H1 (cell line): ENCODE results near the gene ASPG. TPM values are rescaled to one million over a fixed set of nuclear protein-coding genes. Genes with fewer than 3 reads are reported as not detected.

Experiments
- CTCF ChIA-PET: fragments of 300-600 bp; sonication (Branson Sonifier 250); formaldehyde crosslinking; loops from one replicate; lab custom pipeline; 2021; ENCODE audit not compliant: partially characterized antibody; lab: Charles Lee
- POLR2A ChIA-PET: fragments of 300-600 bp; sonication (Branson Sonifier 250); formaldehyde crosslinking; loops from one replicate; lab custom pipeline; 2021; ENCODE audit warnings: inconsistent platforms; ENCODE audit not compliant: partially characterized antibody; lab: Charles Lee
- DNase-seq, 2 experiments: peaks; one replicate each; pipeline versions ENCODE4 v3.0.0 to v3.0.0-alpha.2; 2010 to 2022; ENCODE audit warnings: low spot score in 2 of 2, low read depth in 1 of 2, mixed read lengths in 1 of 2
- FAIRE-seq: peaks from 2 replicates; lab custom pipeline; 2011; peaks lifted over from hg19 to GRCh38; lab: Jason Lieb, UNC
- H2AFZ ChIP-seq: 2 replicates; pipeline ENCODE4 v1.8.1; 2012; ENCODE audit warnings: low read length, inconsistent platforms
- H2AK5ac ChIP-seq: 2 replicates; pipeline ENCODE4 v1.6.1; 2013; ENCODE audit warnings: low read depth, low read length
- H2BK120ac ChIP-seq: replicated peaks from 2 replicates; pipeline ENCODE3; 2013; ENCODE audit warnings: low read depth, low read length, inconsistent platforms
- H2BK12ac ChIP-seq: 2 replicates; pipeline ENCODE4 v1.6.1; 2013; ENCODE audit warnings: low read depth, low read length
- H2BK15ac ChIP-seq: 2 replicates; pipeline ENCODE4 v1.6.1; 2013; ENCODE audit warnings: low read length
- H2BK20ac ChIP-seq: 2 replicates; pipeline ENCODE4 v1.6.1; 2013; ENCODE audit warnings: low read length
- H2BK5ac ChIP-seq: 2 replicates; pipeline ENCODE4 v1.6.1; 2013; ENCODE audit warnings: low read depth, low read length
- H3K14ac ChIP-seq: 2 replicates; pipeline ENCODE4 v1.6.1; 2013; ENCODE audit warnings: inconsistent platforms; ENCODE audit not compliant: insufficient read length
- H3K18ac ChIP-seq: 2 replicates; pipeline ENCODE4 v1.6.1; 2013; ENCODE audit warnings: low read length; ENCODE audit errors: extremely low read depth
- H3K23ac ChIP-seq: 2 replicates; pipeline ENCODE4 v1.6.1; 2013; ENCODE audit warnings: inconsistent platforms; ENCODE audit not compliant: insufficient read length
- H3K23me2 ChIP-seq: 2 replicates; pipeline ENCODE4 v1.6.1; 2013; ENCODE audit warnings: low read depth, low read length
- H3K27ac ChIP-seq: 2 replicates; pipeline ENCODE4 v1.6.1; 2011; ENCODE audit warnings: low read depth, low read length, inconsistent platforms
- H3K27me3 ChIP-seq, 4 experiments: replicated peaks in 1 of 4; 1 replicate in 1 of 4; 2 replicates in 3 of 4; pipeline versions ENCODE4 v1.6.1 to v1.8.1; 2011 to 2013; ENCODE audit warnings: low read length in 3 of 4, mild to moderate bottlenecking in 3 of 4, inconsistent platforms in 2 of 4, mixed read lengths in 2 of 4, moderate library complexity in 1 of 4; ENCODE audit not compliant: control insufficient read depth in 3 of 4, insufficient read depth in 3 of 4; ENCODE audit errors: extremely low read depth in 1 of 4
- H3K36me3 ChIP-seq, 4 experiments: 2 replicates each; pipeline versions ENCODE4 v1.6.1 to v1.8.1; 2011 to 2013; ENCODE audit warnings: mild to moderate bottlenecking in 4 of 4, low read length in 3 of 4, moderate library complexity in 2 of 4, control low read depth in 1 of 4, inconsistent platforms in 1 of 4; ENCODE audit not compliant: insufficient read depth in 4 of 4, control insufficient read depth in 2 of 4
- H3K4ac ChIP-seq: replicated peaks from 2 replicates; pipeline ENCODE3; 2013; ENCODE audit warnings: low read length, low read depth, mixed read lengths, inconsistent platforms; ENCODE audit not compliant: insufficient read length
- H3K4me1 ChIP-seq, 4 experiments: replicated peaks in 1 of 4; 1 replicate in 1 of 4; 2 replicates in 3 of 4; pipeline versions ENCODE4 v1.6.1 to v1.8.1; 2011 to 2013; ENCODE audit warnings: low read length in 3 of 4, inconsistent platforms in 2 of 4, mixed read lengths in 1 of 4; ENCODE audit not compliant: insufficient read depth in 4 of 4, control insufficient read depth in 3 of 4
- H3K4me2 ChIP-seq, 2 experiments: 2 replicates each; pipeline versions ENCODE4 v1.6.1 to v1.8.1; 2011 to 2013; ENCODE audit warnings: low read depth in 2 of 2, low read length in 2 of 2, control low read depth in 1 of 2, inconsistent platforms in 1 of 2, mild to moderate bottlenecking in 1 of 2; ENCODE audit not compliant: insufficient read depth in 1 of 2
- H3K4me3 ChIP-seq, 4 experiments: fragments of 200-600, 300-600 bp in 1 of 4; sonication (generic), shearing (Covaris generic), sonication (Bioruptor Twin) in 1 of 4; 2 replicates each; pipeline versions ENCODE4 v1.5.1 to v1.8.1; 2011 to 2016; ENCODE audit warnings: low read length in 4 of 4, low read depth in 3 of 4, control low read depth in 2 of 4, inconsistent platforms in 2 of 4, mild to moderate bottlenecking in 2 of 4, mixed read lengths in 1 of 4, moderate library complexity in 1 of 4; ENCODE audit not compliant: insufficient read depth in 2 of 4; ENCODE audit errors: extremely low read depth in 1 of 4
- H3K56ac ChIP-seq: replicated peaks from 2 replicates; pipeline ENCODE3; 2013; ENCODE audit warnings: low read depth, mild to moderate bottlenecking, mixed read lengths, low read length, inconsistent platforms; ENCODE audit not compliant: insufficient read length
- H3K79me1 ChIP-seq: 2 replicates; pipeline ENCODE4 v1.6.1; 2013; ENCODE audit warnings: low read depth, low read length, control low read depth
- H3K79me2 ChIP-seq, 2 experiments: 2 replicates each; pipeline versions ENCODE4 v1.6.1 to v1.8.1; 2012 to 2013; ENCODE audit warnings: low read length in 2 of 2, mild to moderate bottlenecking in 2 of 2, inconsistent platforms in 1 of 2; ENCODE audit not compliant: insufficient read depth in 2 of 2, control insufficient read depth in 1 of 2
- H3K9ac ChIP-seq, 4 experiments: replicated peaks in 1 of 4; 1 replicate in 1 of 4; 2 replicates in 3 of 4; pipeline versions ENCODE4 v1.6.1 to v1.8.1; 2011 to 2013; ENCODE audit warnings: low read depth in 3 of 4, low read length in 3 of 4, control low read depth in 2 of 4, mild to moderate bottlenecking in 2 of 4, moderate library complexity in 2 of 4, inconsistent platforms in 1 of 4; ENCODE audit errors: extremely low read depth in 1 of 4
- H3K9me3 ChIP-seq, 2 experiments: 2 replicates each; pipeline versions ENCODE4 v1.6.1 to v1.8.1; 2012 to 2013; ENCODE audit warnings: mild to moderate bottlenecking in 2 of 2, moderate library complexity in 2 of 2, control low read depth in 1 of 2, inconsistent platforms in 1 of 2, low read depth in 1 of 2, low read length in 1 of 2, mixed read lengths in 1 of 2; ENCODE audit not compliant: insufficient read depth in 2 of 2
- H4K20me1 ChIP-seq, 2 experiments: replicated peaks in 1 of 2; 2 replicates each; pipeline versions ENCODE3 to v1.8.1; 2011 to 2013; ENCODE audit warnings: inconsistent platforms in 2 of 2, low read length in 2 of 2, mild to moderate bottlenecking in 1 of 2; ENCODE audit not compliant: insufficient read depth in 2 of 2, control insufficient read depth in 1 of 2
- H4K5ac ChIP-seq: 2 replicates; pipeline ENCODE4 v1.6.1; 2013; ENCODE audit warnings: low read length, low read depth, mixed read lengths, inconsistent platforms; ENCODE audit not compliant: insufficient read length
- H4K8ac ChIP-seq: 2 replicates; pipeline ENCODE4 v1.8.0; 2013; ENCODE audit warnings: mild to moderate bottlenecking, moderate library complexity, low read length, inconsistent platforms; ENCODE audit not compliant: insufficient read depth; ENCODE audit errors: extremely low read depth
- H4K91ac ChIP-seq: replicated peaks from 2 replicates; pipeline ENCODE3; 2013; ENCODE audit warnings: low read length, mixed read lengths, inconsistent platforms; ENCODE audit not compliant: insufficient read length
- BCL11A ChIP-seq, 2 experiments: IDR thresholded peaks; one replicate each; pipeline ENCODE4 v1.6.1; 2011; ENCODE audit warnings: low read depth in 2 of 2, low read length in 2 of 2, mild to moderate bottlenecking in 2 of 2
- CBX8 ChIP-seq: fragments of 300-800, 300-1000 bp; sonication (generic); IDR thresholded peaks from 2 replicates; pipeline ENCODE4 v1.7.1; 2016; ENCODE audit warnings: low read depth, low read length, borderline replicate concordance
- CEBPB ChIP-seq: IDR thresholded peaks from 2 replicates; pipeline ENCODE4 v1.6.1; 2012; ENCODE audit warnings: low read depth, low read length
- CHD1 ChIP-seq: IDR thresholded peaks from 2 replicates; pipeline ENCODE4 v1.6.1; 2012; ENCODE audit warnings: low read depth, low read length, improper control_type of control experiment
- HDAC6 ChIP-seq: IDR thresholded peaks from one replicate; pipeline ENCODE4 v1.7.1; 2012; ENCODE audit warnings: low read depth, mild to moderate bottlenecking, inconsistent platforms, low read length, moderate library complexity
- RBBP5 ChIP-seq: IDR thresholded peaks from 2 replicates; pipeline ENCODE4 v1.7.1; 2012; ENCODE audit warnings: low read depth, mild to moderate bottlenecking, inconsistent platforms, low read length, moderate library complexity, borderline replicate concordance
- SIN3A ChIP-seq, 2 experiments: IDR thresholded peaks in 1 of 2; conservative IDR thresholded peaks in 1 of 2; 2 replicates each; pipeline ENCODE4 v1.6.1; 2011 to 2012; ENCODE audit warnings: low read length in 2 of 2, improper control_type of control experiment in 1 of 2, low read depth in 1 of 2, mild to moderate bottlenecking in 1 of 2
- SIX5 ChIP-seq: IDR thresholded peaks from 2 replicates; pipeline ENCODE4 v1.6.1; 2011; ENCODE audit warnings: mild to moderate bottlenecking, low read depth, low read length
- SRF ChIP-seq: IDR thresholded peaks from 2 replicates; pipeline ENCODE4 v1.6.1; 2011; ENCODE audit warnings: mild to moderate bottlenecking, low read depth, low read length, moderate library complexity
- WGBS, 2 experiments: shearing (Covaris generic) in 1 of 2; methylation state at CpG; one replicate each; pipeline versions ENCODE4 v1.1.6 to v1.1.7; 2013 to 2015; ENCODE audit warnings: low lambda C conversion rate in 2 of 2, mixed read lengths in 2 of 2, inconsistent platforms in 1 of 2, low coverage in 1 of 2, missing lambda C conversion rate in 1 of 2; ENCODE audit not compliant: insufficient replicate concordance in 2 of 2, insufficient coverage in 1 of 2, insufficient read length in 1 of 2; ENCODE audit errors: extremely low coverage in 1 of 2, missing lambda C conversion rate in 1 of 2; 5-methylcytosine and 5-hydroxymethylcytosine counted together
- polyA plus RNA-seq, 7 experiments: library from polyadenylated mRNA; depleted of rRNA in 3 of 7; stranded (reverse) in 5 of 7; unstranded in 2 of 7; fragments of >200 nt in 5 of 7; fragments of 200-250 nt in 2 of 7; gene quantifications; 1 replicate in 5 of 7; 2 replicates in 1 of 7; 4 replicates in 1 of 7; pipeline versions ENCODE4 v1.2.1 to v1.2.3, GENCODE V29; 2011 to 2013; ENCODE audit warnings: missing spikeins in 2 of 7, mixed read lengths in 2 of 7
- total RNA-seq: library from RNA; stranded (reverse); fragmentation: NEBNext Ultra II Directional; extraction: Animal tissue kit (Norgen Biotek cat#: 25700); gene quantifications from 2 replicates; pipeline ENCODE4 v1.2.1, GENCODE V29; 2021
- TF ChIP-seq, protein P1 (sequence below): IDR thresholded peaks from 2 replicates; pipeline ENCODE4 v1.6.1; 2011; ENCODE audit warnings: low read depth, mild to moderate bottlenecking, low read length; ENCODE audit not compliant: insufficient read depth
- TF ChIP-seq, protein P2 (sequence below): IDR thresholded peaks from 2 replicates; pipeline ENCODE4 v1.6.1; 2012; ENCODE audit warnings: low read length, inconsistent platforms

Gene ASPG
- total and polyA plus RNA-seq, 2 of the 8 experiments (the other 6 are each of a cell fraction or from before 2014, with no cell fraction given): 0.34 to 0.59 TPM

DNA sequence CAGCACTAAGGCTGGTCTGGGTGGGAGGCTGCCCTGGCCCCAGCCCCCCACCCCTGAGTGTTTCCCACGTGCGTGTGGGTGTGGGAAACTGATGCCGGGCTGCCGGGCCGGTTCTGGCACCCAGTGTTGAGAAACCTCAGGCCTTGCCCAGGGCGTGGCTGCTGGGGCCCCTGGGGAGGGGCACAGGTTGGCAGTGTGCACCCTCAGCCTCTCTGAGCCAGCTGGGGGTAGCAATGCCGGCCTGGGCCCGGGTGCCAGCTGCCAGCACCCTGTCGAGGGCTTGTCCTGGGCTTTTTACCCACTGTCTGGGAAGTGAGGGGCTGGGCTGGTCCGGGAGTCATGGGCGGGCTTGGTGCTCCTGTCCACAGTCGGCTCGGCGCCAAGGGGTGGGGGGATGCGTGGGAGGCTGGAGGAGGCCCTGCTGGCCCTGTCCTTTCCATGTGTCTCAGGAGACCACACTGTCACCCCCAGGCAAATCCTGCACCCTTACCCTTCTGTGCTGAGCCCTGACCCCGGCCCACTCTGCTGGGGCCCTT, 15.7 kb downstream of the ASPG start:
- Histone ChIP-seq H3K23me2 (no peaks in the 10 kb centered on the region), H3K4me3 (no peak overlapping the region), H3K4me2 (no peak overlapping the region), H3K79me2 (no peaks in the 10 kb centered on the region), H3K23ac (no peak overlapping the region), H3K14ac (no peak overlapping the region), H3K9ac (no peak overlapping the region), H3K56ac (no peak overlapping the region), H2BK5ac (no peak overlapping the region), H2BK120ac (no peak overlapping the region), H2AK5ac (no peak overlapping the region), H2AFZ (no peak overlapping the region), H2BK20ac (no peak overlapping the region), H3K9me3 (no peaks in the 10 kb centered on the region), H4K5ac (no peak overlapping the region), H3K18ac (no peak overlapping the region), H3K4me1 (no peaks in the 10 kb centered on the region), H2BK12ac (no peak overlapping the region), H4K20me1 (no peaks in the 10 kb centered on the region), H3K36me3 (no peaks in the 10 kb centered on the region), H3K79me1 (no peaks in the 10 kb centered on the region), H3K27me3 (no peaks in the 10 kb centered on the region; a peak in 3 of 7 replicates), H2BK15ac (no peak overlapping the region), H3K4ac (no peak overlapping the region), H4K8ac (no peak overlapping the region), H4K91ac (no peak overlapping the region), H3K27ac (no peak overlapping the region)
- CTCF ChIA-PET: interaction anchor here (0.8 to 1.9 kb wide), 3 partner anchors 9 to 28 kb away, joined by 3 to 5 read pairs (median 4); no protein-coding TSS in a partner anchor
- DNase-seq (no peak), FAIRE-seq (no peak)
- POLR2A ChIA-PET: interaction anchor here (0.6 kb wide), 1 partner anchor 889 kb away, joined by 4 read pairs; no protein-coding TSS in a partner anchor
- WGBS, 2 experiments: 88% methylated on average over 12 of the region's 16 CpGs; no CpG with 5 or more reads in 1 of the 2 experiments
- TF ChIP-seq RBBP5 (no peak), SIN3A (conservative IDR thresholded peaks at IDR 0.05 in 1 of 2, IDR thresholded peaks at IDR 0.05 in 1 of 2; ENCODE audit: low read depth in 1 of 2, low read length in 2 of 2) (no peak), SRF (no peak), CBX8 (no peak), SIX5 (no peak), CEBPB (no peak), HDAC6 (no peak), CHD1 (no peak), BCL11A (IDR thresholded peaks at IDR 0.05; ENCODE audit: low read depth in 2 of 2, low read length in 2 of 2) (no peak)
- TF ChIP-seq, protein P1, sequence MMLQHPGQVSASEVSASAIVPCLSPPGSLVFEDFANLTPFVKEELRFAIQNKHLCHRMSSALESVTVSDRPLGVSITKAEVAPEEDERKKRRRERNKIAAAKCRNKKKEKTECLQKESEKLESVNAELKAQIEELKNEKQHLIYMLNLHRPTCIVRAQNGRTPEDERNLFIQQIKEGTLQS: no peak
- TF ChIP-seq, protein P2, sequence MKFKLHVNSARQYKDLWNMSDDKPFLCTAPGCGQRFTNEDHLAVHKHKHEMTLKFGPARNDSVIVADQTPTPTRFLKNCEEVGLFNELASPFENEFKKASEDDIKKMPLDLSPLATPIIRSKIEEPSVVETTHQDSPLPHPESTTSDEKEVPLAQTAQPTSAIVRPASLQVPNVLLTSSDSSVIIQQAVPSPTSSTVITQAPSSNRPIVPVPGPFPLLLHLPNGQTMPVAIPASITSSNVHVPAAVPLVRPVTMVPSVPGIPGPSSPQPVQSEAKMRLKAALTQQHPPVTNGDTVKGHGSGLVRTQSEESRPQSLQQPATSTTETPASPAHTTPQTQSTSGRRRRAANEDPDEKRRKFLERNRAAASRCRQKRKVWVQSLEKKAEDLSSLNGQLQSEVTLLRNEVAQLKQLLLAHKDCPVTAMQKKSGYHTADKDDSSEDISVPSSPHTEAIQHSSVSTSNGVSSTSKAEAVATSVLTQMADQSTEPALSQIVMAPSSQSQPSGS: no peak
